WTC11 (cell line): ENCODE results near the gene LHFPL2. TPM values are rescaled to one million over a fixed set of nuclear protein-coding genes. Genes with fewer than 3 reads are reported as not detected.

ENCODE experiments used
- ATAC-seq: fragments of 200-7000 bp; cut with Tn5 transposase; 2 replicates; pipeline ENCODE4 v1.10.0; 2021; ENCODE audit warnings: mild to moderate bottlenecking, moderate library complexity
- CTCF ChIA-PET: fragments of 300-600 bp; sonication (Branson Sonifier 250); formaldehyde crosslinking; loops from one replicate; lab custom pipeline; 2021; ENCODE audit warnings: antibody characterized with exemption; lab: Charles Lee
- POLR2A ChIA-PET: fragments of 350-600 bp; sonication (Branson Sonifier 250); formaldehyde crosslinking; loops from one replicate; lab custom pipeline; 2021; ENCODE audit warnings: antibody characterized with exemption; lab: Charles Lee
- DNase-seq: peaks from one replicate; pipeline ENCODE4 v3.0.0; 2021; ENCODE audit warnings: low spot score
- H3K27ac Mint-ChIP-seq: 2 replicates; pipeline ENCODE4 v1.8.0; 2021; ENCODE audit warnings: mixed read lengths
- H3K27me3 Mint-ChIP-seq: 2 replicates; pipeline ENCODE4 v1.8.0; 2021; ENCODE audit warnings: low read depth, mild to moderate bottlenecking, moderate library complexity, mixed read lengths
- H3K36me3 Mint-ChIP-seq: 2 replicates; pipeline ENCODE4 v1.8.0; 2021; ENCODE audit warnings: mixed read lengths
- H3K4me1 Mint-ChIP-seq: 2 replicates; pipeline ENCODE4 v1.8.0; 2022; ENCODE audit warnings: mixed read lengths
- H3K4me3 Mint-ChIP-seq: 2 replicates; pipeline ENCODE4 v1.8.0; 2021; ENCODE audit warnings: mild to moderate bottlenecking, moderate library complexity, mixed read lengths
- H3K9me3 Mint-ChIP-seq: 2 replicates; pipeline ENCODE4 v1.8.0; 2021; ENCODE audit warnings: mixed read lengths
- EMX1 ChIP-seq: fragments of 250-450 bp; sonication (Bioruptor Pico); IDR thresholded peaks from 2 replicates; pipeline ENCODE4 v1.8.0; 2021; ENCODE audit warnings: mild to moderate bottlenecking
- FOXJ3 ChIP-seq: sonication (generic); formaldehyde crosslinking; IDR thresholded peaks from 2 replicates; pipeline ENCODE4 v1.9.0; 2021; ENCODE audit warnings: missing genetic modification reagents, mild to moderate bottlenecking, borderline replicate concordance
- GRHL2 ChIP-seq: fragments of 250-450 bp; sonication (Bioruptor Pico); IDR thresholded peaks from 2 replicates; pipeline ENCODE4 v1.8.0; 2022; ENCODE audit warnings: mild to moderate bottlenecking, moderate library complexity; ENCODE audit not compliant: insufficient replicate concordance, severe bottlenecking
- JAZF1 ChIP-seq: fragments of 250-450 bp; sonication (Bioruptor Pico); IDR thresholded peaks from 2 replicates; pipeline ENCODE4 v1.9.0; 2021; ENCODE audit warnings: moderate library complexity, mild to moderate bottlenecking, inconsistent platforms
- NR2C2 ChIP-seq: sonication (generic); formaldehyde crosslinking; IDR thresholded peaks from 2 replicates; pipeline ENCODE4 v1.8.0; 2022; ENCODE audit warnings: mild to moderate bottlenecking, missing genetic modification reagents
- RORB ChIP-seq: fragments of 250-450 bp; sonication (Bioruptor Pico); IDR thresholded peaks from 2 replicates; pipeline ENCODE4 v1.9.0; 2021; ENCODE audit warnings: mild to moderate bottlenecking
- SMAD3 ChIP-seq: sonication (generic); formaldehyde crosslinking; IDR thresholded peaks from 2 replicates; pipeline ENCODE4 v1.8.0; 2022; ENCODE audit warnings: missing genetic modification reagents, mild to moderate bottlenecking, borderline replicate concordance
- TEAD4 ChIP-seq: sonication (generic); formaldehyde crosslinking; IDR thresholded peaks from 2 replicates; pipeline ENCODE4 v1.8.0; 2022; ENCODE audit warnings: mild to moderate bottlenecking, missing genetic modification reagents
- ZNF317 ChIP-seq: sonication (generic); formaldehyde crosslinking; IDR thresholded peaks from 2 replicates; pipeline ENCODE4 v1.8.1; 2023; ENCODE audit warnings: low read depth, mild to moderate bottlenecking, moderate library complexity, missing genetic modification reagents, borderline replicate concordance
- ZNF671 ChIP-seq: fragments of 250-450 bp; sonication (Bioruptor Pico); IDR thresholded peaks from 2 replicates; pipeline ENCODE4 v1.8.0; 2021; ENCODE audit warnings: mild to moderate bottlenecking
- total RNA-seq: library from RNA; stranded (reverse); gene quantifications from 3 replicates; pipeline ENCODE4 v1.2.3, GENCODE V29; 2021
- TF ChIP-seq, protein P1 (sequence below): sonication (generic); formaldehyde crosslinking; IDR thresholded peaks from 2 replicates; pipeline ENCODE4 v1.8.0; 2023; ENCODE audit warnings: missing genetic modification reagents
- TF ChIP-seq, protein P2 (sequence below): sonication (generic); formaldehyde crosslinking; IDR thresholded peaks from 2 replicates; pipeline ENCODE4 v1.8.0; 2023; ENCODE audit warnings: mild to moderate bottlenecking, missing genetic modification reagents
- TF ChIP-seq, protein P3 (sequence below): sonication (generic); formaldehyde crosslinking; IDR thresholded peaks from 2 replicates; pipeline ENCODE4 v1.8.1; 2022; ENCODE audit warnings: mild to moderate bottlenecking, moderate library complexity, missing genetic modification reagents
- TF ChIP-seq, protein P4 (sequence below): sonication (generic); formaldehyde crosslinking; IDR thresholded peaks from 2 replicates; pipeline ENCODE4 v1.8.1; 2022; ENCODE audit warnings: low read depth, mild to moderate bottlenecking, moderate library complexity, missing genetic modification reagents, borderline replicate concordance
- TF ChIP-seq, protein P5 (sequence below): sonication (generic); formaldehyde crosslinking; conservative IDR thresholded peaks from 2 replicates; pipeline ENCODE4 v1.8.1; 2022; ENCODE audit warnings: mild to moderate bottlenecking, missing genetic modification reagents

Gene LHFPL2
- total RNA-seq, 1 experiment from 2014 or later: 40.6 TPM

DNA sequence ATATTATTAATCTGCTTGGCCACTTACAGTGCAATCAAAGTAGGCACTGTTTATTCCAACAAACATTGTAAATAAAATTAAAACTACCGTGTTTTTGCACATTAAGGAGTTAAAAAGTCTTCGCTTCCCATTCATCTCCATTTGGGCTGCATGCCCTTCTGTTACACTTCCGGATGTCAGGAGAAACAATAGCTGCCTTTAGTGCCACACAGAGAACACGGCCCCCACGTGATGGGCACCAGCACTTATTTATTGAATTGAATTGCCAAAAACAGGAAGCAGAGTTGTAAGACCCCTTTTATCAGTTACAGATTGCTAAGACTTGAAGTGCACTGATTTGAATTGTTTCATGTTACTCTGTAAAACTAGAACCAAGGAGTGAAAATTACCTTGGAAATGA lies 80.4 kb downstream of the LHFPL2 start:
- no peaks in the 10 kb centered on the region for H3K9me3 Mint-ChIP-seq
- CTCF ChIA-PET: interaction anchor here (1.0 kb wide), 1 partner anchor 9 kb away, joined by 3 read pairs; no protein-coding TSS in a partner anchor
- TF ChIP-seq EMX1 (no peak), TEAD4 (CRISPR knock-in tag) (no peak), RORB (CRISPR knock-in tag) (no peak), ZNF317 (CRISPR knock-in tag) (no peak)
- TF ChIP-seq, protein P1, sequence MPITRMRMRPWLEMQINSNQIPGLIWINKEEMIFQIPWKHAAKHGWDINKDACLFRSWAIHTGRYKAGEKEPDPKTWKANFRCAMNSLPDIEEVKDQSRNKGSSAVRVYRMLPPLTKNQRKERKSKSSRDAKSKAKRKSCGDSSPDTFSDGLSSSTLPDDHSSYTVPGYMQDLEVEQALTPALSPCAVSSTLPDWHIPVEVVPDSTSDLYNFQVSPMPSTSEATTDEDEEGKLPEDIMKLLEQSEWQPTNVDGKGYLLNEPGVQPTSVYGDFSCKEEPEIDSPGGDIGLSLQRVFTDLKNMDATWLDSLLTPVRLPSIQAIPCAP (CRISPR knock-in tag): no peak
- TF ChIP-seq, protein P2, sequence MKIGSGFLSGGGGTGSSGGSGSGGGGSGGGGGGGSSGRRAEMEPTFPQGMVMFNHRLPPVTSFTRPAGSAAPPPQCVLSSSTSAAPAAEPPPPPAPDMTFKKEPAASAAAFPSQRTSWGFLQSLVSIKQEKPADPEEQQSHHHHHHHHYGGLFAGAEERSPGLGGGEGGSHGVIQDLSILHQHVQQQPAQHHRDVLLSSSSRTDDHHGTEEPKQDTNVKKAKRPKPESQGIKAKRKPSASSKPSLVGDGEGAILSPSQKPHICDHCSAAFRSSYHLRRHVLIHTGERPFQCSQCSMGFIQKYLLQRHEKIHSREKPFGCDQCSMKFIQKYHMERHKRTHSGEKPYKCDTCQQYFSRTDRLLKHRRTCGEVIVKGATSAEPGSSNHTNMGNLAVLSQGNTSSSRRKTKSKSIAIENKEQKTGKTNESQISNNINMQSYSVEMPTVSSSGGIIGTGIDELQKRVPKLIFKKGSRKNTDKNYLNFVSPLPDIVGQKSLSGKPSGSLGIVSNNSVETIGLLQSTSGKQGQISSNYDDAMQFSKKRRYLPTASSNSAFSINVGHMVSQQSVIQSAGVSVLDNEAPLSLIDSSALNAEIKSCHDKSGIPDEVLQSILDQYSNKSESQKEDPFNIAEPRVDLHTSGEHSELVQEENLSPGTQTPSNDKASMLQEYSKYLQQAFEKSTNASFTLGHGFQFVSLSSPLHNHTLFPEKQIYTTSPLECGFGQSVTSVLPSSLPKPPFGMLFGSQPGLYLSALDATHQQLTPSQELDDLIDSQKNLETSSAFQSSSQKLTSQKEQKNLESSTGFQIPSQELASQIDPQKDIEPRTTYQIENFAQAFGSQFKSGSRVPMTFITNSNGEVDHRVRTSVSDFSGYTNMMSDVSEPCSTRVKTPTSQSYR (CRISPR knock-in tag): no peak
- TF ChIP-seq, protein P3, sequence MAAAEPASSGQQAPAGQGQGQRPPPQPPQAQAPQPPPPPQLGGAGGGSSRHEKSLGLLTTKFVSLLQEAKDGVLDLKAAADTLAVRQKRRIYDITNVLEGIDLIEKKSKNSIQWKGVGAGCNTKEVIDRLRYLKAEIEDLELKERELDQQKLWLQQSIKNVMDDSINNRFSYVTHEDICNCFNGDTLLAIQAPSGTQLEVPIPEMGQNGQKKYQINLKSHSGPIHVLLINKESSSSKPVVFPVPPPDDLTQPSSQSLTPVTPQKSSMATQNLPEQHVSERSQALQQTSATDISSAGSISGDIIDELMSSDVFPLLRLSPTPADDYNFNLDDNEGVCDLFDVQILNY (CRISPR knock-in tag): no peak
- TF ChIP-seq, protein P4, sequence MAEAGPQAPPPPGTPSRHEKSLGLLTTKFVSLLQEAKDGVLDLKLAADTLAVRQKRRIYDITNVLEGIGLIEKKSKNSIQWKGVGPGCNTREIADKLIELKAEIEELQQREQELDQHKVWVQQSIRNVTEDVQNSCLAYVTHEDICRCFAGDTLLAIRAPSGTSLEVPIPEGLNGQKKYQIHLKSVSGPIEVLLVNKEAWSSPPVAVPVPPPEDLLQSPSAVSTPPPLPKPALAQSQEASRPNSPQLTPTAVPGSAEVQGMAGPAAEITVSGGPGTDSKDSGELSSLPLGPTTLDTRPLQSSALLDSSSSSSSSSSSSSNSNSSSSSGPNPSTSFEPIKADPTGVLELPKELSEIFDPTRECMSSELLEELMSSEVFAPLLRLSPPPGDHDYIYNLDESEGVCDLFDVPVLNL: no peak
- TF ChIP-seq, protein P5, sequence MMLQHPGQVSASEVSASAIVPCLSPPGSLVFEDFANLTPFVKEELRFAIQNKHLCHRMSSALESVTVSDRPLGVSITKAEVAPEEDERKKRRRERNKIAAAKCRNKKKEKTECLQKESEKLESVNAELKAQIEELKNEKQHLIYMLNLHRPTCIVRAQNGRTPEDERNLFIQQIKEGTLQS (CRISPR knock-in tag): no peak
- POLR2A ChIA-PET: interaction anchor here (1.0 kb wide), 1 partner anchor 20 kb away, joined by 4 read pairs; no protein-coding TSS in a partner anchor
- H3K4me3 Mint-ChIP-seq: no peak overlapping the region
- peaks cover 10% of the 10 kb centered on the region for H3K36me3 Mint-ChIP-seq
- DNase-seq (no peak), ATAC-seq (no peak)
- peak overlapping the region; percentile 51 for H3K27ac Mint-ChIP-seq
- H3K27me3 Mint-ChIP-seq: no peaks in the 10 kb centered on the region
- peaks cover 40% of the 10 kb centered on the region for H3K4me1 Mint-ChIP-seq

DNA sequence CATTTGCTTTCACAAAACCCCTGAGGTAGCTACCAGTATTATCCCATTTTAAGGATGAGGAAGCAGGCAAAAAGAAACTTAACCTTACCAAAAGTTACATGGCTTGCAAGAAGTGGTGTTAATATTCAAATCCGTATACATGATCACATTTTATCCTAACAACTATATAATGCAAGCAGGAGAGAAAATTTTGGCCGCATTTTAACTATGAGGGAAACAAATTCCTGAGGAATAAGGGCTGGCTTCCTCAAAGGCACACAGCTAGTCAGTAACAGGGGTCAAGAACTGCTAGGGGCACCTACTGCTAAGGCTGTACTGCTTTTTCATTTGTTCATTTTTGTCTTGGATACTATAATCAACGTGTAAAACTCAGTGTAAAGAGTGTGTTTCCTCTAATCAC lies 81.0 kb downstream of the LHFPL2 start:
- no peak for TF ChIP-seq TEAD4 (CRISPR knock-in tag)
- no peak for TF ChIP-seq ZNF317 (CRISPR knock-in tag)
- no peak for TF ChIP-seq GRHL2 (CRISPR knock-in tag)
- TF ChIP-seq NR2C2: no peak
- no peak for TF ChIP-seq FOXJ3 (CRISPR knock-in tag)
- no peak for TF ChIP-seq SMAD3 (CRISPR knock-in tag)
- TF ChIP-seq, protein P1 (CRISPR knock-in tag): no peak
- no peak for TF ChIP-seq JAZF1 (CRISPR knock-in tag)
- no peak for TF ChIP-seq ZNF671 (CRISPR knock-in tag)
- DNase-seq: no peak
- Mint-ChIP-seq H3K4me1 (peaks cover 43% of the 10 kb centered on the region), H3K36me3 (peaks cover 13% of the 10 kb centered on the region), H3K4me3 (no peak overlapping the region), H3K9me3 (no peaks in the 10 kb centered on the region), H3K27me3 (no peaks in the 10 kb centered on the region), H3K27ac (no peak overlapping the region)
- ATAC-seq: no peak
- POLR2A ChIA-PET: interaction anchor here (1.0 kb wide), 1 partner anchor 20 kb away, joined by 4 read pairs; no protein-coding TSS in a partner anchor
- CTCF ChIA-PET: no interaction called here
